Activated T-cell treated with anti-CD3 and anti-CD28 coated beads, Interleukin-2, amount 50 U/mL, for 48 hours (primary cell): ENCODE results near the gene ZNF528.

ENCODE experiments used
- DNase-seq, 2 experiments: peaks; one replicate each; pipeline ENCODE4 v3.0.0-alpha.2; 2020

ZNF528 gene

GRCh38 chr19:52397310-52398080, at the start of gene ZNF528:
Gene ZNF528, plus strand, starts transcription at chr19:52397849. Its CDS starts 4,165 bp downstream, at chr19:52402014.
- peak; percentile 96 for DNase-seq

- no peak for DNase-seq
Measured at GRCh38 chr19:52351512-52351911, 46.1 kb upstream of the ZNF528 start.

GRCh38 chr19:52366414-52366824, 31.2 kb upstream of the ZNF528 start:
- DNase-seq, result no peak

GRCh38 chr19:52369559-52370340, 27.9 kb upstream of the ZNF528 start, which contains the start of gene ZNF880:
Gene ZNF880, plus strand, starts transcription at chr19:52369923. Its CDS starts 43 bp downstream, at chr19:52369966.
- DNase-seq, result peak; percentile 92 to 93

- DNase-seq, result no peak
Measured at GRCh38 chr19:52370341-52370710, 27.3 kb upstream of the ZNF528 start.

- DNase-seq, result no peak
Measured at GRCh38 chr19:52391135-52391534, 6.5 kb upstream of the ZNF528 start.

- DNase-seq, result no peak
Measured at GRCh38 chr19:52398081-52398441, 412 bp downstream of the ZNF528 start.

- no peak for DNase-seq
Measured at GRCh38 chr19:52410276-52410675, 12.6 kb downstream of the ZNF528 start.

GRCh38 chr19:52415711-52416110, 18.1 kb downstream of the ZNF528 start:
- no peak for DNase-seq

GRCh38 chr19:52428937-52429336, 31.3 kb downstream of the ZNF528 start, which contains the start of gene ZNF534:
Gene ZNF534, plus strand, starts transcription at chr19:52429148. Its CDS starts 2,327 bp downstream, at chr19:52431475.
- no peak for DNase-seq

- DNase-seq, result no peak
Measured at GRCh38 chr19:52442179-52442578, 44.5 kb downstream of the ZNF528 start.

GRCh38 chr19:52444506-52444905, 46.9 kb downstream of the ZNF528 start:
- DNase-seq, result no peak

- no peak for DNase-seq
Measured at GRCh38 chr19:52451241-52451640, 53.6 kb downstream of the ZNF528 start.

- DNase-seq, result peak; percentile 67 to 76
Measured at GRCh38 chr19:52453324-52454094, 55.9 kb downstream of the ZNF528 start, which contains the start of gene ZNF578. Gene ZNF578, plus strand, starts transcription at chr19:52453553. Its CDS starts 48,293 bp downstream, at chr19:52501846.

- no peak for DNase-seq
Measured at GRCh38 chr19:52464798-52465470, 67.3 kb downstream of the ZNF528 start.
